CD4-positive, CD25-positive, alpha-beta regulatory T cell (primary cell): ENCODE measurements around the gene CCDC136. TPM values are rescaled to one million over a fixed set of nuclear protein-coding genes. Genes with fewer than 3 reads are reported as not detected.

Experiments used
- ATAC-seq, 2 donors: fragments of 150-1000 bp; cut with Tn5 transposase; one replicate each; pipeline ENCODE4 v1.10.0; 2021; ENCODE audit warnings: low read depth in 2 of 2, moderate number of reproducible peaks in 2 of 2, moderate library complexity in 1 of 2
- DNase-seq, 3 donors: peaks; one replicate each; pipeline versions ENCODE4 v3.0.0 to v3.0.0-alpha.2; 2012 to 2022; ENCODE audit warnings: mixed read lengths in 1 of 3
- H3K27ac ChIP-seq: one replicate; pipeline ENCODE4 v1.7.0; 2013; ENCODE audit warnings: mild to moderate bottlenecking, low read length; ENCODE audit not compliant: insufficient read depth, poor library complexity, severe bottlenecking
- H3K27me3 ChIP-seq: one replicate; pipeline ENCODE4 v1.7.0; 2013; ENCODE audit warnings: low read length; ENCODE audit not compliant: control insufficient read depth, insufficient read depth
- H3K36me3 ChIP-seq: one replicate; pipeline ENCODE4 v1.7.0; 2013; ENCODE audit warnings: mild to moderate bottlenecking, low read length, moderate library complexity; ENCODE audit not compliant: control insufficient read depth, insufficient read depth
- H3K4me1 ChIP-seq: 2 replicates; pipeline ENCODE4 v1.7.0; 2013; ENCODE audit warnings: mild to moderate bottlenecking, low read length; ENCODE audit not compliant: insufficient read depth, control insufficient read depth, poor library complexity, severe bottlenecking
- H3K4me3 ChIP-seq: one replicate; pipeline ENCODE4 v1.7.0; 2013; ENCODE audit warnings: low read depth, mild to moderate bottlenecking, low read length, moderate library complexity
- H3K9me3 ChIP-seq, 2 experiments: 1 replicate in 1 of 2; 2 replicates in 1 of 2; pipeline ENCODE4 v1.7.0; 2013; ENCODE audit warnings: low read length in 2 of 2, mild to moderate bottlenecking in 1 of 2, moderate library complexity in 1 of 2; ENCODE audit not compliant: control insufficient read depth in 2 of 2
- H3K27ac Mint-ChIP-seq, 3 donors: one replicate each; pipeline ENCODE4 v1.8.0; 2020 to 2022; ENCODE audit warnings: mild to moderate bottlenecking in 3 of 3, mixed read lengths in 3 of 3, moderate library complexity in 2 of 3
- H3K27me3 Mint-ChIP-seq: one replicate; pipeline ENCODE4 v1.8.0; 2022; ENCODE audit warnings: mild to moderate bottlenecking, mixed read lengths
- H3K36me3 Mint-ChIP-seq: one replicate; pipeline ENCODE4 v1.8.0; 2020; ENCODE audit warnings: mixed read lengths
- H3K4me1 Mint-ChIP-seq, 4 donors: one replicate each; pipeline ENCODE4 v1.8.0; 2020 to 2022; ENCODE audit warnings: mixed read lengths in 4 of 4, mild to moderate bottlenecking in 1 of 4
- H3K4me3 Mint-ChIP-seq, 4 donors: one replicate each; pipeline ENCODE4 v1.8.0; 2020 to 2022; ENCODE audit warnings: mild to moderate bottlenecking in 4 of 4, mixed read lengths in 4 of 4, moderate library complexity in 3 of 4
- H3K9me3 Mint-ChIP-seq, 7 donors: one replicate each; pipeline ENCODE4 v1.8.0; 2020 to 2022; ENCODE audit warnings: mixed read lengths in 7 of 7, mild to moderate bottlenecking in 3 of 7, moderate library complexity in 2 of 7
- polyA plus RNA-seq, 4 donors: library from polyadenylated mRNA; unstranded; fragments of 300-500 nt; fragmentation: Illumina TruSeq; gene quantifications; one replicate each; pipeline ENCODE4 v1.2.3, GENCODE V29; 2021
- total RNA-seq: library from RNA; stranded (reverse); gene quantifications from one replicate; pipeline ENCODE4 v1.2.3, GENCODE V29; 2022

Gene CCDC136
- total and polyA plus RNA-seq, 5 donors from 2014 or later: 0.48 to 14.1 (median 1.5) TPM

DNA sequence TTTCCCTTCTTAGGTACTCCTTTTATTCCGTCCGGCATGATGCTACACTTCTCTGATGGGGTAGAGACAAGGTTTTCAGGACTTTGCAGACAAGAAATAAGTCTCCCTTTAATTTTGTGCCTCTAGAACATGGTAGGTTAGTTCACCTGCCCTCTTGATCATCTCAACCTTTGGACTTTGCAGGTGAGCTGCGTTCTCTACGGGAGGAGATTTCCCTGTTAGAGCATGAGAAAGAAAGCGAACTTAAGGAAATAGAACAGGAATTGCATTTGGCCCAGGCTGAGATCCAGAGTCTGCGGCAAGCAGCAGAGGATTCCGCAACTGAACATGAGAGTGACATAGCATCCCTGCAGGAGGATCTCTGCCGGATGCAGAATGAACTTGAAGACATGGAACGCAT, 9.2 kb downstream of the CCDC136 start:
- Mint-ChIP-seq H3K4me3 (no peak overlapping the region), H3K27me3 (no peaks in the 10 kb centered on the region), H3K9me3 (no peaks in the 10 kb centered on the region), H3K27ac (peak overlapping the region in 1 of 3 donors; percentile 57), H3K4me1 (peaks cover 0 to 6% (median under 1%) of the 10 kb centered on the region in 4 donors), H3K36me3 (peaks cover 28% of the 10 kb centered on the region)
- Histone ChIP-seq H3K4me1 (no peaks in the 10 kb centered on the region), H3K4me3 (no peak overlapping the region), H3K36me3 (peaks cover 10% of the 10 kb centered on the region), H3K9me3 (no peaks in the 10 kb centered on the region), H3K27ac (no peak overlapping the region), H3K27me3 (no peaks in the 10 kb centered on the region)
- ATAC-seq (no peak), DNase-seq (no peak)

- H3K27ac ChIP-seq: no peak overlapping the region
- peak overlapping the region in 1 of 3 donors; percentile 57 for H3K27ac Mint-ChIP-seq
- H3K9me3 Mint-ChIP-seq: no peaks in the 10 kb centered on the region
- no peak overlapping the region for H3K4me3 Mint-ChIP-seq
- no peaks in the 10 kb centered on the region for H3K9me3 ChIP-seq
- H3K27me3 ChIP-seq: no peaks in the 10 kb centered on the region
- H3K27me3 Mint-ChIP-seq: no peaks in the 10 kb centered on the region
- H3K4me3 ChIP-seq: no peak overlapping the region
- no peaks in the 10 kb centered on the region for H3K4me1 ChIP-seq
- peaks cover 0 to 6% (median under 1%) of the 10 kb centered on the region in 4 donors for H3K4me1 Mint-ChIP-seq
- peaks cover 10% of the 10 kb centered on the region for H3K36me3 ChIP-seq
- no peak for ATAC-seq
- no peak for DNase-seq
- H3K36me3 Mint-ChIP-seq: peaks cover 32% of the 10 kb centered on the region
These were observed 10.1 kb downstream of the CCDC136 start for GRCh38 chr7:128801667-128802418.

- no peaks in the 10 kb centered on the region for H3K27me3 Mint-ChIP-seq
- H3K36me3 Mint-ChIP-seq: peaks cover 25% of the 10 kb centered on the region
- peaks cover 10% of the 10 kb centered on the region for H3K36me3 ChIP-seq
These were observed 12.7 kb downstream of the CCDC136 start for GRCh38 chr7:128804484-128804883.

DNA sequence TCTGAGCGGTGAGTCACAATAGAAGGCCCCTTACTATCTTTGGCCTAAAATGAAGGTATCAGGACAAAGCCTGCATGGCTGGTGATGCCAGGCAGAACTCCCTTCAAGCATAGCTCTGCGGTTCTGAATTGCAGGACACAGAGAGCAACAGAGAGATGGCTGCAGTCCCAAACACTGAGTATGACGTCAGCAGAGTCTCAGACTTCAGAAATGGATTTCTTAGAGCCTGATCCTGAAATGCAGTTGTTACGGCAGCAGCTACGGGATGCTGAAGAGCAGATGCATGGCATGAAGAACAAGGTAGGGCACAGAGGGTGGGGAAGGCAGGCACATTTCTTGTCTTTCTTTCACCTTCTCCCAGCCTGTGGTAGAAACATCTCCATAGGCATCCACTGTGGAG, 13.5 kb downstream of the CCDC136 start:
- peaks cover 11% of the 10 kb centered on the region for H3K36me3 ChIP-seq
- no peak for DNase-seq
- ATAC-seq: no peak
- H3K9me3 ChIP-seq: no peaks in the 10 kb centered on the region
- H3K27me3 ChIP-seq: no peaks in the 10 kb centered on the region
- Mint-ChIP-seq H3K27ac (no peak overlapping the region), H3K36me3 (peaks cover 31% of the 10 kb centered on the region), H3K9me3 (no peaks in the 10 kb centered on the region), H3K27me3 (no peaks in the 10 kb centered on the region), H3K4me3 (no peak overlapping the region), H3K4me1 (no peaks in the 10 kb centered on the region)
- H3K4me1 ChIP-seq: no peaks in the 10 kb centered on the region
- H3K4me3 ChIP-seq: no peak overlapping the region
- H3K27ac ChIP-seq: no peak overlapping the region

More at GRCh38 chr7:128804484-128804883, 12.7 kb downstream of the CCDC136 start:
- H3K4me1 ChIP-seq: no peaks in the 10 kb centered on the region
- no peak for DNase-seq
- Mint-ChIP-seq H3K4me3 (no peak overlapping the region), H3K9me3 (no peaks in the 10 kb centered on the region), H3K27ac (no peak overlapping the region), H3K4me1 (no peaks in the 10 kb centered on the region)
- no peak overlapping the region for H3K4me3 ChIP-seq
- H3K9me3 ChIP-seq: no peaks in the 10 kb centered on the region
- ATAC-seq: no peak
- no peaks in the 10 kb centered on the region for H3K27me3 ChIP-seq
- no peak overlapping the region for H3K27ac ChIP-seq

DNA sequence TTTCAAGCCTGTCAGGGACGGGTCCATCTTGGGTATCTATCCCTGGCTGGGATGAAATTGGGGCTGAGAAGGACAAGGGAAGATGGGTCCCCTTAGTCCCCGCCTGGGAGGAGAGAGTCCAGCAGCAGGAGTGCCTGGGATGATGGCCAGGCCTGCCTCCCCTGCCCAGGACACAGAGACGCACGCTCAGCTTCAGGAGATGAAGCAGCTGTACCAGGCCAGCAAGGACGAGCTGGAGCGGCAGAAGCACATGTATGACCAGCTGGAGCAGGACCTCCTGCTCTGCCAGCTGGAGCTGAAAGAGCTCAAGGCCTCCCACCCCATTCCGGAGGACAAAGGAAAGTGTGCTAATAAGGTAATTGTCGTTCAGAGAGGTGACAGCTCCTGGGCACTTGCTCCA, 15.4 kb downstream of the CCDC136 start:
- no peaks in the 10 kb centered on the region for H3K9me3 Mint-ChIP-seq
- Histone ChIP-seq H3K36me3 (peaks cover 12% of the 10 kb centered on the region), H3K27ac (no peak overlapping the region), H3K9me3 (no peaks in the 10 kb centered on the region), H3K4me3 (no peak overlapping the region), H3K27me3 (no peaks in the 10 kb centered on the region), H3K4me1 (no peaks in the 10 kb centered on the region)
- ATAC-seq: no peak
- H3K36me3 Mint-ChIP-seq: peaks cover 21% of the 10 kb centered on the region
- H3K27ac Mint-ChIP-seq: no peak overlapping the region
- H3K27me3 Mint-ChIP-seq: no peaks in the 10 kb centered on the region
- DNase-seq: no peak
- no peak overlapping the region for H3K4me3 Mint-ChIP-seq
- H3K4me1 Mint-ChIP-seq: no peaks in the 10 kb centered on the region

- DNase-seq: no peak
- no peaks in the 10 kb centered on the region for H3K27me3 Mint-ChIP-seq
- no peaks in the 10 kb centered on the region for H3K9me3 Mint-ChIP-seq
- peaks cover 20% of the 10 kb centered on the region for H3K36me3 Mint-ChIP-seq
- no peaks in the 10 kb centered on the region for H3K9me3 ChIP-seq
- peaks cover 12% of the 10 kb centered on the region for H3K36me3 ChIP-seq
- no peak overlapping the region for H3K27ac ChIP-seq
- no peak for ATAC-seq
- H3K4me1 ChIP-seq: no peaks in the 10 kb centered on the region
- no peak overlapping the region for H3K4me3 ChIP-seq
- H3K27ac Mint-ChIP-seq: no peak overlapping the region
- H3K27me3 ChIP-seq: no peaks in the 10 kb centered on the region
- H3K4me1 Mint-ChIP-seq: no peaks in the 10 kb centered on the region
- no peak overlapping the region for H3K4me3 Mint-ChIP-seq
These were observed 17.6 kb downstream of the CCDC136 start for GRCh38 chr7:128809363-128809762.

DNA sequence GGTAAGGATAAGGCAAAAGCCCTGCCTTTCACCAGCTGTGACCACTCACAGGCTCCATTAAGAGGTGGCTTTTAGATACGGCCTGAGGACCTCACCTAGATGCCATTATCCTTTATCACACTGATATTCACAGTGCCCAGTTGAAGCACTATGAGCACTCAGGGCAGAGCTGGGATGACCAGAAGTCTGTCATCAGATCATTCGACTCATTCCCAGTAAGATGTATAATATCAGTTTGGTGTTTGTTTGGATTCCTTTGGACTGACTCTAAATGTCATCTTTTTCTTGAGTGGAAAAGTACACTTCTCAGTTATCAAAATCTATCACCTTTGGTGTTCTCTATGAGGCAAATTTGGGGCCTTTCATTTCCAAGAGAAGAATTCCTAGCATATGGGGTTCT, 18.7 kb downstream of the CCDC136 start:
- no peak overlapping the region for H3K4me3 ChIP-seq
- no peaks in the 10 kb centered on the region for H3K4me1 Mint-ChIP-seq
- H3K27ac Mint-ChIP-seq: no peak overlapping the region
- H3K4me3 Mint-ChIP-seq: no peak overlapping the region
- peaks cover 3% of the 10 kb centered on the region for H3K36me3 ChIP-seq
- H3K9me3 ChIP-seq: no peaks in the 10 kb centered on the region
- H3K9me3 Mint-ChIP-seq: no peaks in the 10 kb centered on the region
- H3K4me1 ChIP-seq: no peaks in the 10 kb centered on the region
- peaks cover 20% of the 10 kb centered on the region for H3K36me3 Mint-ChIP-seq
- no peaks in the 10 kb centered on the region for H3K27me3 ChIP-seq
- no peak overlapping the region for H3K27ac ChIP-seq
- H3K27me3 Mint-ChIP-seq: no peaks in the 10 kb centered on the region
- DNase-seq (no peak), ATAC-seq (no peak)

- H3K4me3 Mint-ChIP-seq: no peak overlapping the region
- Histone ChIP-seq H3K27ac (no peak overlapping the region), H3K9me3 (no peaks in the 10 kb centered on the region), H3K27me3 (no peaks in the 10 kb centered on the region), H3K4me1 (no peaks in the 10 kb centered on the region), H3K4me3 (no peak overlapping the region), H3K36me3 (peaks cover 2% of the 10 kb centered on the region)
- H3K36me3 Mint-ChIP-seq: peaks cover 17% of the 10 kb centered on the region
- no peak overlapping the region for H3K27ac Mint-ChIP-seq
- no peaks in the 10 kb centered on the region for H3K4me1 Mint-ChIP-seq
- ATAC-seq: no peak
- H3K27me3 Mint-ChIP-seq: no peaks in the 10 kb centered on the region
- DNase-seq: no peak
- H3K9me3 Mint-ChIP-seq: no peaks in the 10 kb centered on the region
These were observed 19.2 kb downstream of the CCDC136 start for GRCh38 chr7:128810997-128811396.
